Upper lobe of left lung (tissue), 4 donors: ENCODE measurements around the gene SLC48A1.

Experiments used
- CTCF ChIP-seq, 6 experiments: fragments of 450-650 bp in 4 of 6; fragments of 200-600 bp in 2 of 6; sonication (generic) in 2 of 6; IDR thresholded peaks; one replicate each; pipeline ENCODE4 v1.5.1; 2016 to 2019; ENCODE audit warnings: antibody characterized with exemption in 6 of 6
- EP300 ChIP-seq, 4 donors: sonication (generic); formaldehyde crosslinking; IDR thresholded peaks; one replicate each; pipeline ENCODE4 v1.5.1; 2017; ENCODE audit warnings: antibody characterized with exemption in 4 of 4, control low read depth in 2 of 4
- POLR2A ChIP-seq, 4 donors: fragments of 450-650 bp; IDR thresholded peaks; one replicate each; pipeline ENCODE4 v1.5.1; 2016 to 2017; ENCODE audit warnings: antibody characterized with exemption in 4 of 4, mild to moderate bottlenecking in 2 of 4

GRCh38 chr12:47822401-47822800 lies 49.4 kb downstream of the SLC48A1 start:
- no peak for TF ChIP-seq POLR2A (IDR thresholded peaks at IDR 0.05)
- no peak for TF ChIP-seq EP300 (IDR thresholded peaks at IDR 0.05)
- no peak for TF ChIP-seq CTCF (IDR thresholded peaks at IDR 0.05)
